Adrenal gland (tissue), 5 donors: ENCODE data around the gene SLC7A6OS.

Experiments used
- POLR2A ChIP-seq, 2 donors: fragments of 450-650 bp; IDR thresholded peaks; one replicate each; pipeline ENCODE4 v1.6.1; 2017; ENCODE audit warnings: antibody characterized with exemption in 2 of 2, mild to moderate bottlenecking in 2 of 2, moderate library complexity in 1 of 2
- TF ChIP-seq, protein P1 (sequence below), 6 experiments: fragments of 450-650 bp in 4 of 6; fragments of 200-600 bp in 2 of 6; sonication (generic) in 1 of 6; IDR thresholded peaks; 1 replicate in 5 of 6; 2 replicates in 1 of 6; pipeline versions ENCODE4 v1.5.1 to v1.8.0; 2016 to 2021; ENCODE audit warnings: antibody characterized with exemption in 6 of 6, mild to moderate bottlenecking in 2 of 6, moderate library complexity in 1 of 6
- donor health status: DM: no; HTN: no; CAD: no.

DNA sequence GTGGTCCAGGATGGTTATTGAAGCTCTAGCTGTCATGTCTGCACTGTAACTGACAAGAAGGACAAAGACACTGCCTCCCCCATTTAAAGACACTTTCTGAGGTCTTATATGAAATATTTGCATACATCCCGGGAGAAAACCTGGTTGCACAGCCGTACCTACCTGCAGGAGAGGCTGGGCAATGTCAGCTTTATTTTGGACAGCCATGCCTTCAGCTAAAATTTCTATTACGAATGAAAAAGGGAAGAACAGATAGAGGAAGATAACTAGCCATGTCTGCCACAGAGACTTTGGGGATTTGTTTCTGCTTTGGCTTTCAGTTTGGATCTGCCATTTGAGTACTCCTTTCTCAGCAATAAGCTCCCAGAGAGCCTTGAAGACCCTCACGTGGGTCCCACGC, 27.4 kb downstream of the SLC7A6OS start:
- TF ChIP-seq, protein P1, sequence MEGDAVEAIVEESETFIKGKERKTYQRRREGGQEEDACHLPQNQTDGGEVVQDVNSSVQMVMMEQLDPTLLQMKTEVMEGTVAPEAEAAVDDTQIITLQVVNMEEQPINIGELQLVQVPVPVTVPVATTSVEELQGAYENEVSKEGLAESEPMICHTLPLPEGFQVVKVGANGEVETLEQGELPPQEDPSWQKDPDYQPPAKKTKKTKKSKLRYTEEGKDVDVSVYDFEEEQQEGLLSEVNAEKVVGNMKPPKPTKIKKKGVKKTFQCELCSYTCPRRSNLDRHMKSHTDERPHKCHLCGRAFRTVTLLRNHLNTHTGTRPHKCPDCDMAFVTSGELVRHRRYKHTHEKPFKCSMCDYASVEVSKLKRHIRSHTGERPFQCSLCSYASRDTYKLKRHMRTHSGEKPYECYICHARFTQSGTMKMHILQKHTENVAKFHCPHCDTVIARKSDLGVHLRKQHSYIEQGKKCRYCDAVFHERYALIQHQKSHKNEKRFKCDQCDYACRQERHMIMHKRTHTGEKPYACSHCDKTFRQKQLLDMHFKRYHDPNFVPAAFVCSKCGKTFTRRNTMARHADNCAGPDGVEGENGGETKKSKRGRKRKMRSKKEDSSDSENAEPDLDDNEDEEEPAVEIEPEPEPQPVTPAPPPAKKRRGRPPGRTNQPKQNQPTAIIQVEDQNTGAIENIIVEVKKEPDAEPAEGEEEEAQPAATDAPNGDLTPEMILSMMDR (IDR thresholded peaks at IDR 0.05), result no peak
- TF ChIP-seq POLR2A (IDR thresholded peaks at IDR 0.05), result no peak
